NCI-H526 treated with DMSO at 0.1 percent for 48 hours (cell line): ENCODE data around the gene C17orf113.
"Not testable (repeated sequence)": the region's sequence is repeated elsewhere in the genome, so short reads cannot be mapped to it uniquely, and the experiment has no call there.

ENCODE experiments used
- DNase-seq: peaks from one replicate; lab custom pipeline; 2025; lab: John Stamatoyannopoulos, UW

Gene C17orf113

DNA sequence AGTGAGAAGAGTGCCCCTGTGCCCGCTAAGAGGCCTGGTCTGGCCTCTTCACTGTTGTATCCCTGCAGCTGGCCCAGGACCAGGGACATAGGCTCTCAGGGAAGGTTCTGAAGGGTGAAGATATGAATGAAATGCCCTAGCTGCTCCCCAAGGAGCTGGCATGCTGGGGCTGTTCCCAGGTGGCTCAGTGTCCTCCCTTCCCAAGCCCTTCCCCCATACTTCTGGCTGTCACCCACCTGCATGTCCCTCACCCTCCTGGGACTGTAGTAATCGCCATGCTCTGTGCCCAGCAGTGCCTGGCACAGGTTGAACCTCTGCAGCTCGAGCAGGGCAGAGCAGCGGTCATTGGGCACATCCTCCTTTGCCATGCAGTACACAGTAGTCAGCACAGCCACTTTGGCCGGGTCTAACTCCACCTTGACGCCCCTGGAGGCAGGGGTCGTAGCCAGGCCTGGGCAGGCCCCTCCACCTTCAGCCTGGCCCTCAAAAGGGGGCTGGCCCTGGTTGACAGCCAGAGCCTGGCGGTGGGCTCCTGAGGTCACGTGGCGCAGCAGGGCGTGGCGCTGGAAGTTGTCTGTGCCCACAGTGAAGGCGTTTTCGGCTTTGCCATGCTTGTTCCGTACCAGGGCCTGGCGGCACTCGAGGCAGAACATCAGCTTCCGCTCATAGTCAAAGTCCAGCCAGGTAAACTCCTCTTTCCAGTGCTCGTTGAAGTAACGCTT is 7.6 kb downstream of the C17orf113 start:
- DNase-seq = no peak

GRCh38 chr17:42041619-42042018 is 8.8 kb downstream of the C17orf113 start:
- DNase-seq = no peak

DNA sequence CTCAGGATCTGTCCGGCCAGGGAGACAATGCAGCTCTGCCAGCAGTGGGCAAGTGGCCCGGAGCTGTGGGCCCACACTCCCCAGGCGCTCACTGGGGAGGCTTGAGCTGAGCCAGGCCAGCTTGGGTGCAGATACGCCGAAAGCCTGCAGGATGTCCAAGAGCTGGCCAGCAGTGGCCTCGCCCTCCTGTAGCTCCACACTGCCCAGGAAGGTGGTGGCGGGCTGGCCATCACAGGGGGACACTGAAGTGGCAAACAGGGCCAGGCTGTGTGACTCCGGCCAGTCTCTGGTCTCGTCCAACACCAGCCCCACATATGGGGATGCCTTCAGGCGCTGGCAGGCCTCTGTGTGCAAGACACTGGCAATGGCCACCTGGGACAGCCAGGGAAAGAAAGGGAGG is 9.6 kb downstream of the C17orf113 start:
- no peak for DNase-seq

DNA sequence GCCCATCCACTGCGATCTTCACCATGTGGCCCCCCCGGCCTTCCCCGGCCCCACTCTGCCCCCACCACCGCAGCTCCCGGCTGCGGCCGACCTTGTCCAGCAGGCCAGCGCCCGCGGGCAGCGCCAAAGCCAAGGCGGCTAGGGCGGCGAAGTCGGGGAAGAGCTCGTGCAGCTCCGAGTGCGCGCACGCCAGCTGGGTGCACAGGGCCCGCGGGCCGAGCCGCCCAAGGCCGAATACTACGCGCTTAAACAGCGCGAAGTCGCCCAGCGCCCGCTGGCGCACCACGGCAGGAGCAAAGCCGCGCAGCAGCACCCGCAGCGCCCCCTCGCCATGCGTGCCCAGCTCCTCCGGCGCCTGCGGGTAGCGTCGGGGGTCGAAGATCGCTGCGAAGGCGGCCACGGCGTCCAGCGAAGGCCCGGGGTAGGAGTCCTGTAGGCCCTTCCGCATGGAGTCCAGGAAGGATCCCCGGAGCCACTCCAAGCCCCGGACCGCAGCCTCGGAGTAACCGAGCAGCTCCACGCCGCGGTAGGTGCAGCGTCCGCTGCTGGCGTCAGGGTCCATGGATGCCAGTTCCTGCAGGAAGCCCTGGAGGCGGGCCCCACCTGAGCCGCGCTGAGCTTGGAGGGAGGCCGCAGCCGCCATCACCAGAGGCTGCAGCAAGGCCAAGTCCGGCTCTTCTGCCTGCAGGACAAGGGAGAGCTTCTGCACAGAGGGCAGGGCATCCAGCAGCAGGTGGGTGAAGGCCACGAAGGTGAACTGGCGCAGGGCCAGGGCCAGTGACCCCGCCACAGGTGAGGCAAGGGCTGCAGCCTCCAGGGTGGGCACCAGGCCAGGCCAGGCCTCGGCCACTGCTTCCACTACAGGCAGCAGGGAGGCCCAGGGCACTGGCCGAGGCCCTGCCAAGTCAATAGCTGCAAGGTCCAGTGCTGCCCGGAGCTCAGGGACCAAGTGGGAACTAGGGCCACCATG is 10.3 kb downstream of the C17orf113 start:
- no peak for DNase-seq

GRCh38 chr17:42038221-42038973 is 12.0 kb downstream of the C17orf113 start:
- DNase-seq = no peak

- no peak for DNase-seq
Measured at GRCh38 chr17:42034059-42034458, 16.3 kb downstream of the C17orf113 start.

GRCh38 chr17:42031584-42031983 is 18.8 kb downstream of the C17orf113 start:
- DNase-seq = no peak

DNA sequence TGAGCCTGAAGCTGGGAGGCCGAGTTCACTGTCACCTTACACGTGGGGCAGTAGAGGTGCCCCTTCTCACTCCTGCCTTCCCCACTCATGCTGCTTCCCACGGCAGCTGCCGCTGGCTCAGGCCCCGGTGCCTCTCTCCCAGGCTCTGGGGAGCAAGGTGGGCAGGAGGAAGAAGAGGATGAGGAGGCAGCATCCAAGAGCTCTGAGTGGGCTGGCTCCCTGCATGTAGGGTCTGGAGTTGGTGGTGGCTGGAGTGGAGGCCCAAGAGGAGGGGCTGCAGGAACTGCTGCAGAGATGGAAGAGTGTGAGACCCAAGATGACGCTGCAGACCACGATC is 21.6 kb downstream of the C17orf113 start:
- no peak for DNase-seq

DNA sequence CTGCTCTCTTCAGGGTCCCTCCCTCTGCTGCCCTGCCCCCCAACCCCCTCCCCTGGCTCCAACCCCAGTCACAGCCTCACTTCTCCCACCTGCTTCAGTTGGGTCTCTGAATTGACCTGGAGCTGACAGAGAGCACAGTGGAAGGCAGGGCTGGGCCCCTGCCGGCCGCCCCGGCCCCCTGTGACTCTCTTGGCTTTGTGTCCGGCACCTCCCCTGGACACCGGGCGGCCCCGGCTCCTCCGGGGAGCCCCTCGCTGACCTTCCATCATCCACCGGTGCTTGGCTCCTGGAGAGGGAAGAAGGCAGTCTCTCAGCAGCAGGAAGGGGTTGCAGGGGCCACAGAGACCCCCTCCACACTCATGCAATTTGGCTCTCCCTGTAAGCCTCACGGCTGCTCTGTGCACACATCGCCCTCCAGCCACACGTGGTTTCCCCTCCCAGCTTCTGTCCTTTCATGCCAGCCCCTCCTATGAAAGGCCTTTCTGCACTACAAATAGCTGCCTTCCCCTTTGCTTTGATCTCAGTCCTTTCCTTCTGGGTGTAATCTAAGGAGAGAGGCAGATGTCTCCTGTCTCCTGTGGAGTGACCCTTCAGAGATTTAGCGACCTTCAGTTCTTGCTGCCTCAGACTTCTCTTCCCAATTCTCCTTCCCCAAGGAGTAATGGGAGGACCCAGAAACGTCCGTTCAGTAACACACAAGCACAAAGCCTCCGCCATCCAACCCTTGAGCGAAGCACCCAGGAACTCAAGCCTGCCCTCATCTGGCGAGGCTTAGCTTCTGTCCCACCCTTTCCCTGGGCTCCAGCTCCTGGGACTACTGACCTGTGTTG is 22.2 kb downstream of the C17orf113 start:
- no peak for DNase-seq

GRCh38 chr17:42027590-42027889 is 22.9 kb downstream of the C17orf113 start:
- DNase-seq = no peak

DNA sequence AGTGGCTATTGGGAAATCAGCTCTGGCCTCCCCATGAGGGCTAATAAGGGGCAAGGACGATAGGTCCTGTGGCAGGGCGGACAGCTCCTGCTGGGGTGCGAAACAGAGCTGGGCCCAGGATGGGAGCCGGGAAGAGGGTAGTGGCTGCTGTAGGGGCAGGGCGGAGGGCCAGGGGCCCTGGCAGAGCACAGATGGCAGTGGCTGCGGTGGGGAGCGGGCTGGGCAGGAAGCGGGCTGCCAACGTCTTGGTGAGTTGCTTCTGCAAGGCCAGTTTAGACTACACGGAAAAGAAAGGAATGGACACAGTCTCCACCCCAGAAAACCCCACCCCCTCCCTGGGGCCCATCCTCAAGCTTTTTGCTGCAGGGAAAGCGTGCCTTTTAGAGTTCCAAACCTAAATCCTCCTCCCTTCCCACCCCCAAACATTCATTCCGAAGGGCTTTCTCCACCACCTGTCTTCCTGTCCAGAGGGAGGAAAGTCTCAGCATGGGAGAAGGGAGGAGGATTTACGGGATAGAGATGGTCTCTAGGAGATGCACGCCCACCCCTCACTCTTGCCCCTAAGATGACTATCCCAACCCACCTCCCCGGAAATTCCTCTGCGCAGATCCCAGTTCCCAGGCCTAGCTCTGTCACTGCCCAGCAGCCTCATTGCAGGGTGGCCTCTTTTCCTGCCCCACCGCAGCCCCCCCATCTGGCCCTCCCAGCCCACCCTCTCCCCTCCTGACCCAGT is 23.4 kb downstream of the C17orf113 start:
- no peak for DNase-seq

GRCh38 chr17:42025936-42026335 is 24.5 kb downstream of the C17orf113 start:
- DNase-seq = no peak

- DNase-seq = no peak
Measured at GRCh38 chr17:42025191-42025579, 25.2 kb downstream of the C17orf113 start.

DNA sequence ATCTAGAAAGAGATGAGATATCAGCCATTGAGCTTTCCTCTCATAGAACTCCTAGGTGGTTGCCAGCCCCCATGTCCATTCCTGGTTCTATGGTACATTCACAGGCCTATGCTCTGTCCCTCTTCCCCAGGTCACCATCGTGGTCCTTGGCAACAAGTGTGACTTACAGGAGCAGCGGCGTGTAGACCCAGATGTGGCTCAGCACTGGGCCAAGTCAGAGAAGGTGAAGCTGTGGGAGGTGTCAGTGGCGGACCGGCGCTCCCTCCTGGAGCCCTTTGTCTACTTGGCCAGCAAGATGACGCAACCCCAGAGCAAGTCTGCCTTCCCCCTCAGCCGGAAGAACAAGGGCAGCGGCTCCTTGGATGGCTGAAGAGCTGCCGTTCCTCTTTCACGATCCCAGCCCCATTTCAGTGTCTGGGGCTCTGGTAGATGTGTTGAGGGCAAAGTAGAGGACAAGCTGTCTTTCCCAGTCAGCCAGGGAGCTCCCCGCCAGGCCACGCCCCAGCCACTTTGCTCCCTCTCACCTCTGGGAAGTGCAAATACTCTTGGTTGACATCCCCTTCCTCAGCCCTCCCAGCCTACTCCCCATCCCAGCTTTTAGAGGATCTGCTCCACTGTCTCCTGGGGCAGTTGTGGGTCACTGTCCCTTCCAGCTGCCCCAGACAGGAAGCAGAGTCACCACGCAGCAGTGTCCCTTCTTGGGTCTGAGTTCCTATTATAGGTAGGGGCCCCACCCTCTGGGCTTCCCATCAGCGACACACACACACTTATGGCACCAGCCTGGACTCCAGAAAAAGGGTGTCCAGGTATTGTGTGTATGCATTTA is 26.7 kb downstream of the C17orf113 start:
- DNase-seq = no peak

DNA sequence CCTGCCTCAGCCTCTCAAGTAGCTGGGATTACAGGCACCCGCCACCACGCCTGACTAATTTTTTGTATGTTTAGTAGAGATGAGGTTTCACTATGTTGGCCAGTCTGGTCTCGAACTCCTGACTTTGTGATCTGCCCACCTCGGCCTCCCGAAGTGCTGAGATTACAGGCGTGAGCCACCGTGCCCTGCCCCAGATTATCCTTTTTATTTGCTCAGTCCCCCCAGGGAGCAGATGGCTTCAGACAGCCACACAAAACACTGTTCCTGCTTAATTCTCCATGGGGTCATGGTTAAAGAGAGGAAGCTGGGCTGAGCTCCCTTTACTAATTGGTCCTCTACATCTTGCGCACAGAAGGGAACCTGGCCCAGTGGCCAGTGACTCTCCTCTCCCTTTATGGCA is 29.6 kb downstream of the C17orf113 start:
- not testable (repeated sequence) for DNase-seq

DNA sequence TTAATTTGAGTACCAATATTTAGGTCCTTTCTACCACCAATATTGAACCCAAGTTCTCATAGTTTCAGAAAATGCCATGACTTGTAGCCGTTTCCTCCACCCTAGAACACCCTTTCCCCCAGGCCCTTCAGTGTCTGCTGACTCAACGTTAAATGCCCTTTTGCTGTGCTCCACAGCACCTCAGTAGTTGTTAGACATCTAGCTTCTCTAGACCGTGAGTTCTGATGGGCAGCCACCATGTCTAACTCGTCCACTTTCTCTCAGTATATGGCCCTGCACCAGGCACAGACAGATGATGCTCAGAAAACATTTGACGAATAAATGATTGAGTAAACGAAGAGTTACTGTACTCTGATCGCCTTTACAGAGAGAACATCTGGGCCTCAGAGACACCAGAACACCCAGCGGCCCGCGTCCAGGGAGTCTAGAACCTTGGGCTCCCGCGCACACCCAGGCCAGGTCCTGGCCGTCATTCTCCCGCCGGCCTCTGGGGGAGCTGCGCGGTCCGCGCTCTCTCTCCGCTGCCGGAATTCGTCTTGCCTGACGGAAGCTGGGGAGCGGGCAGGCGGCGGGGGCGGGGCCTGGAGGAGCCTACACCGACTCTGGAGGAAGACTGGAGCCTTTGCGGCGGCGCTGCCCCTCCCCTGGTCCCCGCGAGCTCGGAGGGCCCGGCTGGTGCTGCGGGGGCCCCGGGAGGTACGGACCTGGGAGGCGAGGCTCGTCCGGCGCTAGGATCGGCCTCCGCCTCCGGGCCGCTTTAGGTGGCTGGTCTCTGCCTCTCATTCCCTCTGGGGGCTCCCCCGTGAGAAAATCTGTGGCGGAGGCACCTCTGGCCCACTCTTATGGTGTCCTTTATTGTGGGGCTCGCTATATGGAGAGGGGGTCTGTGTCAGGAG is 30.6 kb downstream of the C17orf113 start, which contains the start of gene NKIRAS2:
Gene NKIRAS2, plus strand, starts transcription at position 582 of the 896 bp plus-strand sequence. CDS start 1,488 bp downstream, outside the sequence.
- DNase-seq = peak; percentile 65

- no peak for DNase-seq
Measured at GRCh38 chr17:42018988-42019387, 31.4 kb downstream of the C17orf113 start.

- no peak for DNase-seq
Measured at GRCh38 chr17:42018339-42018738, 32.1 kb downstream of the C17orf113 start.

DNA sequence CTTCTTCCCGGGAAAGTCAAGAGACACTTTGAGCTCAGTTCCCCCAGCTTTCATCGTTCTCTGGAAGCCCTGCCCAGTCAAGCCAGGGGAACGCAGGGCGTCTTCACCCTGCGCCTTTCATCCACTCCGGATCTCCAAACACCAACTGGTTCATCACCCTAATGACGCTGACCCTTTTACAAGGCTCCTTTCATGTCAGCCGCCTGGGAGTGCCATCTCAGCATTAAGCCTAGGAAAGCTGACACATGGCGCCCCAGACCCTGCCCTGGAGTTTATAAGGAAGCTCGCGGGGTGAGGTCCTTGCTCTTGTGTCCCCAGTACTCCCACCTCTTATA is 32.6 kb downstream of the C17orf113 start:
- no peak for DNase-seq
